Uterus (tissue), 2 donors: ENCODE measurements around the gene CYP2A6.

Experiments
- CTCF ChIP-seq, 4 experiments: fragments of 200-600 bp in 2 of 4; fragments of 450-650 bp in 2 of 4; sonication (generic) in 2 of 4; IDR thresholded peaks; one replicate each; pipeline ENCODE4 v1.5.1; 2016 to 2019; ENCODE audit warnings: antibody characterized with exemption in 4 of 4, mild to moderate bottlenecking in 2 of 4, moderate library complexity in 1 of 4
- POLR2A ChIP-seq, 2 donors: fragments of 450-650 bp; IDR thresholded peaks; one replicate each; pipeline ENCODE4 v1.6.1; 2016; ENCODE audit warnings: antibody characterized with exemption in 2 of 2, mild to moderate bottlenecking in 1 of 2, moderate library complexity in 1 of 2

- no peak for TF ChIP-seq POLR2A (IDR thresholded peaks at IDR 0.05)
- no peak for TF ChIP-seq CTCF (IDR thresholded peaks at IDR 0.05)
Observed at GRCh38 chr19:40808021-40808325, 42.3 kb downstream of the CYP2A6 start.
